ENCODE measurements around the gene ASH1L.
A peak's percentile ranks its signal among the peaks of the same experiment; 100 is the strongest.

ASH1L gene

DNA sequence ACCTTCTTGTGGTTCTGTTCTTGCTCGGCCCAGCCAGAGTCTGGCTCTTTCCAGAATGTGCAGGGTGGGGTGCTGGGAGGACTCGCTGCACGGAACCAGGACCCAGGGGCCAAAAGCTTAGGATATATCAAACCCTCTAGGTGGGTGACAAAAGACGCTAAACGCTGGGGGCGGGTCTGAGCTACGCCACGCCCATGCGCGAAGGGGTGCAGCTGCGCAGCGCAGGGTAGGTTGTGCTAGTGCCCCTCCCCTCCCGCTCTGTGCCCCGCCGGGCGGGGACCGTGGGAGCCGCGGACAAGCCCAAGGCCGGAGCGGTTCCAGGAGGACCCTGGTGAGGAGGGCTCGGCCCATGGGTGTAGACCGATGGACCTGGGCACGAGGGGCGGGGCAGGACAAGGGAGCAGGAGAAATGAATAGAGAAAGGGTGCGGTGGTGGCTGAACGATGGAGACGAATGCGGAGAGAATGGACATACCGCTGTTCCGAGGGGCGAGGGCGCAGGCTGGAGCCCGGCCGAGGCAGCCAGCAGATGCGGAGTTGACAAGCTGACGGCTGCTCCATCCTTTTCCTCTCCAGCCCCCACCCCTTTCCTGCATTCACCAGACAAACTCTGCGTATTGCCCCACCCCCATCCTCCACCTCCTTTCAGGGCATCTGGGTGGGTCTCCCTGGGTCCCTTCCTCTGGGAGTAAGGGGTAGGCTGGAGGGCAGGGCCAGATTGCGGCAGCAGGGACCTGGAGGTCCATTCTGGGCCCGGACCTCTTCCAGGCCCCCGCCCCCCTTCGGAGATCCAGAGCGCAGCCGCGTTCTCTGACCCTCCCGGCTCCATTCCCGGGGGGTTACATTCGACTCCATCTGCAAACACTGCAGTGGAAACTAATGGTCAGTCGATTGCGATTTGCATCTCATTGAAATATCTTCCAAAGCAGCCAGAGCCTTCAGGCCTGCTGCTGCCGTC is 241.7 kb downstream of the ASH1L start, which contains the start of gene RUSC1:
TSS of gene RUSC1 (plus strand) at position 234 of the 957 bp plus-strand sequence. CDS start 880 bp downstream, outside the sequence.
- no peaks in the 10 kb centered on the region for H3K9me3 ChIP-seq
- DNase-seq: peak; percentile 82 to 93
- H3K4me3 ChIP-seq: peak within 1 kb of the TSS; percentile 65 to 91
- peaks cover 0 to 43% (median 29%) of the 10 kb centered on the region in 4 donors for H3K4me1 ChIP-seq
- H3K27ac ChIP-seq: peak within 1 kb of the TSS; percentile 89 to 99
- H3K36me3 ChIP-seq: peaks cover 0 to 15% (median 0%) of the 10 kb centered on the region in 3 donors
- TF ChIP-seq, protein P1, sequence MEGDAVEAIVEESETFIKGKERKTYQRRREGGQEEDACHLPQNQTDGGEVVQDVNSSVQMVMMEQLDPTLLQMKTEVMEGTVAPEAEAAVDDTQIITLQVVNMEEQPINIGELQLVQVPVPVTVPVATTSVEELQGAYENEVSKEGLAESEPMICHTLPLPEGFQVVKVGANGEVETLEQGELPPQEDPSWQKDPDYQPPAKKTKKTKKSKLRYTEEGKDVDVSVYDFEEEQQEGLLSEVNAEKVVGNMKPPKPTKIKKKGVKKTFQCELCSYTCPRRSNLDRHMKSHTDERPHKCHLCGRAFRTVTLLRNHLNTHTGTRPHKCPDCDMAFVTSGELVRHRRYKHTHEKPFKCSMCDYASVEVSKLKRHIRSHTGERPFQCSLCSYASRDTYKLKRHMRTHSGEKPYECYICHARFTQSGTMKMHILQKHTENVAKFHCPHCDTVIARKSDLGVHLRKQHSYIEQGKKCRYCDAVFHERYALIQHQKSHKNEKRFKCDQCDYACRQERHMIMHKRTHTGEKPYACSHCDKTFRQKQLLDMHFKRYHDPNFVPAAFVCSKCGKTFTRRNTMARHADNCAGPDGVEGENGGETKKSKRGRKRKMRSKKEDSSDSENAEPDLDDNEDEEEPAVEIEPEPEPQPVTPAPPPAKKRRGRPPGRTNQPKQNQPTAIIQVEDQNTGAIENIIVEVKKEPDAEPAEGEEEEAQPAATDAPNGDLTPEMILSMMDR (IDR thresholded peaks at IDR 0.05): peak in 1 of 2 experiments; percentile 6
- H3K27me3 ChIP-seq: no peaks in the 10 kb centered on the region
- intact Hi-C loops (cut with DNase I; ENCODE audit: low total_unique reads): loop anchor here (5.0 kb wide), 2 partner anchors 44 to 69 kb away; partner anchors contain the start of gene HCN3

DNA sequence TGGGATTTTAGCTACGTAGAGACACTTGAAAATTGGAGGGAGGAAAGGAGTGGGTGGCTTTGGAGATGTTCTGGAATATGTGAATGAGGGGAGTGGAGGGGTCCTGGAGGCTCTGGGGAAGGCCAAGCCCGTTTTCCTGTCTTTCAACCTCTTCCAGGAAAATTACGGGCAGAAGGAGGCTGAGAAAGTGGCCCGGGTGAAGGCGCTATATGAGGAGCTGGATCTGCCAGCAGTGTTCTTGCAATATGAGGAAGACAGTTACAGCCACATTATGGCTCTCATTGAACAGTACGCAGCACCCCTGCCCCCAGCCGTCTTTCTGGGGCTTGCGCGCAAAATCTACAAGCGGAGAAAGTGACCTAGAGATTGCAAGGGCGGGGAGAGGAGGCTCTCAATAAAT is 242.4 kb downstream of the ASH1L start:
- TF ChIP-seq, protein P1 (IDR thresholded peaks at IDR 0.05): no peak
- H3K27ac ChIP-seq: peak overlapping the region; percentile 89 to 99
- intact Hi-C loops (cut with DNase I; ENCODE audit: low total_unique reads): loop anchor here (5.0 kb wide), 2 partner anchors 43 to 68 kb away; partner anchors contain the start of gene HCN3
- no peaks in the 10 kb centered on the region for H3K27me3 ChIP-seq
- H3K4me1 ChIP-seq: peaks cover 0 to 36% (median 23%) of the 10 kb centered on the region in 4 donors
- H3K36me3 ChIP-seq: peaks cover 0 to 19% (median 2%) of the 10 kb centered on the region in 3 donors
- peak overlapping the region; percentile 65 to 91 for H3K4me3 ChIP-seq
- DNase-seq: no peak
- H3K9me3 ChIP-seq: no peaks in the 10 kb centered on the region

DNA sequence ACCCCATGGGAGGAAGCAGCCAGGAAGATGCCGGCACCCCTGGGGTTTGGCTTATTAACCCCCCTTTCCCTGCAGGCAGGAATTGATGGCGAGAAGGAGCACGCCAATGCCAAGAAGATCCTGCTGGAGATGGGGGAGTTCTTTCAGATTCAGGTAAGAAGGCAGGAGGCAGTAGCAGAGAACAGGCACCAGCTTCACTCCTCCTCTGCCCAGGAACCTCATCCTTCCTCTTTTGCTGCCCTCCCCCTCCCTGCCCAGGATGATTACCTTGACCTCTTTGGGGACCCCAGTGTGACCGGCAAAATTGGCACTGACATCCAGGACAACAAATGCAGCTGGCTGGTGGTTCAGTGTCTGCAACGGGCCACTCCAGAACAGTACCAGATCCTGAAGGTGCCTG is 243.1 kb downstream of the ASH1L start:
- intact Hi-C loops (cut with DNase I; ENCODE audit: low total_unique reads): no loop called here
- H3K9me3 ChIP-seq: no peaks in the 10 kb centered on the region
- peaks cover 0 to 26% (median 8%) of the 10 kb centered on the region in 3 donors for H3K36me3 ChIP-seq
- H3K4me1 ChIP-seq: peaks cover 0 to 31% (median 21%) of the 10 kb centered on the region in 4 donors
- TF ChIP-seq, protein P1 (IDR thresholded peaks at IDR 0.05): no peak
- H3K27ac ChIP-seq: peak overlapping the region; percentile 89 to 99
- H3K27me3 ChIP-seq: no peaks in the 10 kb centered on the region
- DNase-seq: peak in 1 of 2 donors; percentile 63
- H3K4me3 ChIP-seq: no peak overlapping the region

DNA sequence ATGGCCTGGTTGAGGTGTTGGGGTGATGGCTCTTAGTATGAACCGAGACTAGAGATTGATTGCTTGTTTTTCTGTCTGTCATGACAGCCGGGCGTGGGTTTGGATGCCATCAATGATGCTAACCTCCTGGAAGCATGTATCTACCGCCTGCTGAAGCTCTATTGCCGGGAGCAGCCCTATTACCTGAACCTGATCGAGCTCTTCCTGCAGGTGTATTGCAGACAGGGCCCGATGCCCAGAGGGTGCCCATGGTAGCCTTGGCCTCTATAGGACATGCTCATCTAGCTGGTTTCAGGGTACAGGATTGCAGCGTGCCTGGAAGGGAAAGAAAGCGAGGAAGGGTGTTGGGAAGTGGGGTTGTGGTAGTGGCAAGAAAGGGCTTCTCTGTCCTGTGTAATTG is 244.5 kb downstream of the ASH1L start:
- intact Hi-C loops (cut with DNase I; ENCODE audit: low total_unique reads): no loop called here
- no peak for DNase-seq

DNA sequence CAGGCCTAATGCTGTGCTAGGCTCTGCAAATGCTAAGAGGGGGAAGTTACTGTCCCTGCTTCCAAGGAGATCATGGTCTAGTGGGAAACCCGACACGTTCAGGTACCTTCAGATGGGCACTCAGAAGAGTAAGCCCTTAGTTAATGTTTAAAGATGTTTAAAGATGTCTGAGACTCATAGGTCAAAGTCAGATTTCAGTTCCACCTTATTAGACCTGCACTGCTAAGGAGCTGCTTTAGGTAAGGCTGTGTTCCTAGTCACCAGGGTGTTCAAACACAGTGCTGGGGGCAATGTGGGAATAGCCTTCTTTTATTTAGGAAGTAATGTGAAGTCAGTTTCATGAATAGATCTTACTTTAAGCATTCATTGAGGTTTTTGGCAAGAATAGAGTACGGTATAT is 245.7 kb downstream of the ASH1L start:
- H3K27me3 ChIP-seq: no peaks in the 10 kb centered on the region
- H3K36me3 ChIP-seq: peaks cover 0 to 51% (median 13%) of the 10 kb centered on the region in 3 donors
- intact Hi-C loops (cut with DNase I; ENCODE audit: low total_unique reads): no loop called here
- H3K27ac ChIP-seq: no peak overlapping the region
- no peak overlapping the region for H3K4me3 ChIP-seq
- DNase-seq: no peak
- peaks cover 0 to 20% (median 14%) of the 10 kb centered on the region in 4 donors for H3K4me1 ChIP-seq
- no peaks in the 10 kb centered on the region for H3K9me3 ChIP-seq
- TF ChIP-seq, protein P1 (IDR thresholded peaks at IDR 0.05): no peak

More for the DNA sequence above, 244.5 kb downstream of the ASH1L start:
- no peaks in the 10 kb centered on the region for H3K9me3 ChIP-seq
- peaks cover 0 to 39% (median 11%) of the 10 kb centered on the region in 3 donors for H3K36me3 ChIP-seq
- no peak overlapping the region for H3K27ac ChIP-seq
- TF ChIP-seq, protein P1 (IDR thresholded peaks at IDR 0.05): no peak
- H3K4me3 ChIP-seq: no peak overlapping the region
- peaks cover 0 to 31% (median 21%) of the 10 kb centered on the region in 4 donors for H3K4me1 ChIP-seq
- no peaks in the 10 kb centered on the region for H3K27me3 ChIP-seq

All from tibial artery (tissue), 4 donors.